Breast epithelium (tissue), 3 donors: ENCODE measurements around the gene USP50.
"Not testable (repeated sequence)": the region's sequence is repeated elsewhere in the genome, so short reads cannot be mapped to it uniquely, and the experiment has no call there.

Experiments used
- CTCF ChIP-seq, 3 donors: fragments of 450-650 bp; IDR thresholded peaks; one replicate each; pipeline ENCODE4 v1.5.1; 2016 to 2017; ENCODE audit warnings: antibody characterized with exemption in 3 of 3, mild to moderate bottlenecking in 3 of 3, moderate library complexity in 3 of 3
- POLR2AphosphoS5 ChIP-seq, 3 donors: sonication (generic); formaldehyde crosslinking; IDR thresholded peaks; one replicate each; pipeline ENCODE4 v1.6.1; 2017; ENCODE audit warnings: antibody characterized with exemption in 3 of 3

GRCh38 chr15:50505656-50506055 lies 40.8 kb downstream of the USP50 start:
- TF ChIP-seq CTCF, POLR2AphosphoS5 (IDR thresholded peaks at IDR 0.05): not testable (repeated sequence)
